ENCODE data around the gene IL17RB.

The IL17RB gene

GRCh38 chr3:53809764-53810400 is 36.5 kb upstream of the IL17RB start:
- intact Hi-C loops (cut with DNase I) = no loop called here
- DNase-seq = peak in 2 of 10 donors; percentile 81 to 85

DNA sequence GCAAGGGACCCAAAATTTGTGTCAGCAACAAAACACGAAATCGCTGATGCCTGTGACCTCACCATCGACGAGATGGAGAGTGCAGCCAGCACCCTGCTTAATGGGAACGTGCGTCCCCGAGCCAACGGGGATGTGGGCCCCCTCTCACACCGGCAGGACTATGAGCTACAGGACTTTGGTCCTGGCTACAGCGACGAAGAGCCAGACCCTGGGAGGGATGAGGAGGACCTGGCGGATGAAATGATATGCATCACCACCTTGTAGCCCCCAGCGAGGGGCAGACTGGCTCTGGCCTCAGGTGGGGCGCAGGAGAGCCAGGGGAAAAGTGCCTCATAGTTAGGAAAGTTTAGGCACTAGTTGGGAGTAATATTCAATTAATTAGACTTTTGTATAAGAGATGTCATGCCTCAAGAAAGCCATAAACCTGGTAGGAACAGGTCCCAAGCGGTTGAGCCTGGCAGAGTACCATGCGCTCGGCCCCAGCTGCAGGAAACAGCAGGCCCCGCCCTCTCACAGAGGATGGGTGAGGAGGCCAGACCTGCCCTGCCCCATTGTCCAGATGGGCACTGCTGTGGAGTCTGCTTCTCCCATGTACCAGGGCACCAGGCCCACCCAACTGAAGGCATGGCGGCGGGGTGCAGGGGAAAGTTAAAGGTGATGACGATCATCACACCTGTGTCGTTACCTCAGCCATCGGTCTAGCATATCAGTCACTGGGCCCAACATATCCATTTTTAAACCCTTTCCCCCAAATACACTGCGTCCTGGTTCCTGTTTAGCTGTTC is 35.0 kb upstream of the IL17RB start:
- intact Hi-C loops (cut with DNase I) = no loop called here
- DNase-seq = peak in 2 of 10 donors; percentile 55 to 79

DNA sequence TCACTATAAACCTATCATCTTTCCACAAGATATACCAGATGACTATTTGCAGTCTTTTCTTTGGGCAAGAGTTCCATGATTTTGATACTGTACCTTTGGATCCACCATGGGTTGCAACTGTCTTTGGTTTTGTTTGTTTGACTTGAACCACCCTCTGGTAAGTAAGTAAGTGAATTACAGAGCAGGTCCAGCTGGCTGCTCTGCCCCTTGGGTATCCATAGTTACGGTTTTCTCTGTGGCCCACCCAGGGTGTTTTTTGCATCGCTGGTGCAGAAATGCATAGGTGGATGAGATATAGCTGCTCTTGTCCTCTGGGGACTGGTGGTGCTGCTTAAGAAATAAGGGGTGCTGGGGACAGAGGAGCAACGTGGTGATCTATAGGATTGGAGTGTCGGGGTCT is 33.9 kb upstream of the IL17RB start:
- intact Hi-C loops (cut with DNase I) = no loop called here

DNA sequence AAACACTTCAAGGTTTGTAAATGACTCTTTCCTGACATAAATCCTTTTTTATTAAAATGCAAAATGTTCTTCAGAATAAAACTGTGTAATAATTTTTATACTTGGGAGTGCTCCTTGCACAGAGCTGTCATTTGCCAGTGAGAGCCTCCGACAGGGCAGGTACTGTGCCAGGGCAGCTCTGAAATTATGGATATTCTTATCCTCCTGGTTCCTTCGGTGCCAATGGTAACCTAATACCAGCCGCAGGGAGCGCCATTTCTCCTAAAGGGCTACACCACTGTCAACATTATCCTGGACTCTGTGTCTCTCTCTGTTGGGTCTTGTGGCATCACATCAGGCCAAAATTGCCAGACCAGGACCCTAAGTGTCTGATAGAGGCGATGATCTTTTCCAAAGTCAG is 33.1 kb upstream of the IL17RB start:
- intact Hi-C loops (cut with DNase I) = no loop called here
- DNase-seq = peak in 1 of 10 donors; percentile 29

More for the DNA sequence above, 33.9 kb upstream of the IL17RB start:
- DNase-seq = peak in 1 of 10 donors; percentile 65

DNA sequence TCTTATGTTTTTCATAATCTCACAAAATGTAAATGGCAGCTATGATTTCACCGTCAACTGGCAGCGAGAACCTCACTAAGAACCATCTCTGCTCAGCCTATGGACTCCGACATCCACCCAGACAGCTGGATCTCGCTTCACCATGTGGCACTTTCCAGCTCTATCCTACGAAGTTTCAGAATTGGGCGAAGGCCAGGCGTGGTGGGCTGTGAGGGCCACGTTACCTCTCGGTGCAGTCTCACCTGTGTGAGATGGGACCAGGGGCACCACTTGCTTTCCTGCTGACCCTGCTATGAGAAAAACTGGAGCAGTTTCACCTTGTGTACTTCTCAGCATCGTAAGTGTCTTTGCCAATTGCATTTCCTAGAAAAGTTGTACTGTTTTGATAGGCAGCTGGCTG is 32.5 kb upstream of the IL17RB start:
- peak in 2 of 10 donors; percentile 51 to 56 for DNase-seq
- intact Hi-C loops (cut with DNase I) = no loop called here

- intact Hi-C loops (cut with DNase I) = no loop called here
- DNase-seq = peak in 1 of 10 donors; percentile 55
These were observed 31.3 kb upstream of the IL17RB start for GRCh38 chr3:53815067-53815466.

GRCh38 chr3:53815651-53816050 is 30.7 kb upstream of the IL17RB start:
- peak in 2 of 10 donors; percentile 26 to 44 for DNase-seq
- intact Hi-C loops (cut with DNase I) = no loop called here

- peak in 2 of 10 donors; percentile 16 to 68 for DNase-seq
- intact Hi-C loops (cut with DNase I) = no loop called here
These were observed 29.9 kb upstream of the IL17RB start for GRCh38 chr3:53816425-53816824.

DNA sequence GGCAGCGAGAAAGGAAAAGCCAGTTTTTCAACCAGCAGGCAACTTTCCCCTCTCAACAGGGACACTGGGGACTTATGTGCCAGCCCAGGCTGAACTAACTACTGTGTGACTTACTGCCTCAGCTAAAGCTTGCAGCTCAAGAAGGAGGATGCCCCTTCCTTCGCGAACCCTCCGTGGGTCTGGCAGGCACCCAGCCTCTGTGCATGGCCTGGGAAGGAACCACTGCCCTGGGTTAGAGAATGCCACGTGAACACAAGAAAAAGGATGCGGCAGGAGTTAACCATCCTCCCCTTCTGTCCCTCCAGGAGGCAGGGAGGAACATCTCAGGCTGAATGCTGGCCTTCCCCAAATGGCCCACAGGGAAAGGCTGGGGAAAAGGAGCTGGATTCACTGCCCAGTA is 29.2 kb upstream of the IL17RB start:
- peak in 3 of 10 donors; percentile 6 to 56 (median 51) for DNase-seq

GRCh38 chr3:53817809-53818208 is 28.6 kb upstream of the IL17RB start:
- intact Hi-C loops (cut with DNase I) = no loop called here
- DNase-seq = peak in 2 of 10 donors; percentile 79 to 83

More for the DNA sequence above, 29.2 kb upstream of the IL17RB start:
- intact Hi-C loops (cut with DNase I) = no loop called here

GRCh38 chr3:53818221-53819162 is 27.9 kb upstream of the IL17RB start:
- peak in 2 of 10 donors; percentile 39 to 63 for DNase-seq
- intact Hi-C loops (cut with DNase I) = no loop called here

DNA sequence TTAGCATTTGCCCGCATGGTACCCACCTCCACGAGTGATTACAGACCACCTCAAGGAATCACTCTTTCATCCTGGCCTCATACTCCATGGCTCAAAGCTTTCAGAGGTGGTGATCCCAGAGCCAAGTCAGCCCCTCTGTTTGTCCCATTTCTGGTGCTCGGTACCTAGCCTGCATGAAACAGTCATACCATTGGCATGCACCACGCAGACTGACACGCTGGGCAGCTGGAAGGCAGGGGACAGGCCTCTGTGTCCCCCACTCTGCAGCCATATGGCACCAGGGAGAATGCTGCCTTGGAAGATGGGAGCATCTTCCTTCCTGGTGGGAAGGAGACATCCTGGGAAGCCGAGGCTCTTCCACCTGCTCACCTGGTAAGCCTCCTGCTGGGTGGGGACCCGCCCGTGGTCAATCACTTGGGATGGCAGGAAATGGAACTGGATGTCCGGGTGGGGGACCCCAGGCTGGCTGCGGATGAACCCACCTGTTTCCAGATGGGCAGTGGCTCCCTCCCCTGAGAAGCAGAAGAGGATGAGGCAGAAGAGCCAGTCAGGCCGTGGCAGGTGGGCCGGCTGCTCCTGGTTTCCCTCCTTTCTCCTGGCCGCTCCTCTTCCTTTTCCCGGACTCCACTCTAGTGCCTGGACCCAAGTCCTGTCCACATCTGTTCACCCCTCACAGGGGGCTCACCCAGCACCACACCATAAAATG is 27.1 kb upstream of the IL17RB start:
- peak in 4 of 10 donors; percentile 5 to 66 (median 42) for DNase-seq
- intact Hi-C loops (cut with DNase I) = no loop called here

DNA sequence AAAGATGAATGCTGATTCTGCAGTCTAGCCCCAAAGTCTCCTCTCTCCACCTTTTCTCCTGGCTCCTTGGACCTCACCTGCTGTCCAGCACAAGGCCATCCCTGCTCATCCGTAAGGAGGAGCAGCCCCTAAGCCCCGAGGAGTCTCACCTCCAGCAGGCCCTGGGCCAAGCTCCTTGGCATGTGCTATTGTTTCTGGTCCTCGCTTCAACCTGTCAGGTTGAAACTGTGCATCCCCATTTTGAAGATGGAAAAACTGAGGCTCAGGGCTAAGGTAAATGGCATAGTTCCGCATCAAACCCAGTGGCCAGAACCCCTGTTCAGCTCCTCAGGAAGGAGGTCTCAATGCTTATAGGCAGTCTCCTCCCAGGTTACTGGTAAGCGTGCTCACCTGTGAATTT is 26.3 kb upstream of the IL17RB start:
- intact Hi-C loops (cut with DNase I) = no loop called here
- peak in 3 of 10 donors; percentile 3 to 70 (median 59) for DNase-seq

DNA sequence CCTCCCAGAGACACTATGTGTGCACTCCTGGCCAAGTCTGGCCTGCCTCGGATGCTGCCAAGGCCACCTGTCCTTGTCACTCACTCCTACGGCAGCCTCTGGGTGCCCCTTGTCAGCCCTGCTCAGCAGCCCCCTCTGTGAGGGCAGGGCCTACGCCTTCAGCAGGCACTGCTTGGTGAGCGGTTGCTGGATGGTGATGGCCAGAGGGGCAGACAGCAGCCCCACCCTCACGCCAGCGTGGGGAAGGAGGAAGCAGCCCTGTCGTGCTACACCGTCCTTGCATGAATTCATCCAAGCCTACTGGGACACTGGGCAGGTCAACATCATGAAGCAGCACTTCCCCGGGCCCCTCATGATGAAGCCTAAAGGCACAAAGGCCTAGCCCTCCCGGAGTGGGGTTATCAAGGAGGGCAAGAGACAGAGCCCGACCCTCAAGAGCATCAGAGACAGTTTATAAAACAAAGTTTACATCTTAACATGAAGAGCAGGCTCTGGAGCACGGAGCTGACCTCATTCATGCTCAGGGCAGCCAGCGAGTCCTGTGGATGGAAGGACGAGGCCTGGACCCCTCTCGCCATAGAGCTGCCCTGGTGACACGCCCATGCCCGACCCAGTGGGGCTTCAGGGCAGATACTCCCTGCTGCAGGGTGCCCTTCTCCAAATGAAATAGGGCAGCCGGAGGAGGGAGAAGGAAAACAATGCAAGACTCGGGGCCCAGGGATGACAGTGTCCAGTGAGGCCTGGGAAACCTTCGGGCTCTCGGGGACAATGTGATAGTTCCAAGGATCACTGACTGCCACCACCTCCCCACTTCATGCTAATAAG is 25.4 kb upstream of the IL17RB start:
- intact Hi-C loops (cut with DNase I) = no loop called here
- peak in 4 of 10 donors; percentile 7 to 76 (median 60) for DNase-seq

DNA sequence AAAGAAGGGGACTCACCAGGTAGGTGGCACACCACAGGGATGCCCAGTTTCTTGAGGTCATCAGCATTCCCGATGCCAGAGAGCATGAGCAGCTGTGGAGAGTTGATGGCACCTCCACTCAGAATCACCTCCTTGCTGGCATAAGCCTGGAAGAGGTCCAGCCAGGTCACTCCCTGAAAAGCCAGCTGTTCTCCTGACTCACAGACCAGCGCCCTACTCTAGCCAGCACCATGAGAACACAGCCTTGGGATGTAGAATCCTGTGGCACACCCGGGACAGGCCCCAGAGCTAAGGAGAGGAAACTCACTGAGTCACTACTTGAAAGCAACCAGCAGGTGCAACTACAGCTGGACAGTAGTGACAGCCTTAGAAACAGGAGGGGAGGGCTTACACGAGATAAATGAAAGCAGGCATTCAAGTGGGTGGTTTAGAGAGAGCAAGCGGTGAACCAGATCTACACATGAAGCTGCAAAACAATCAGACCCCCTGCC is 24.7 kb upstream of the IL17RB start:
- intact Hi-C loops (cut with DNase I) = no loop called here
- peak in 4 of 10 donors; percentile 6 to 74 (median 54) for DNase-seq

GRCh38 chr3:53822331-53822741 is 24.0 kb upstream of the IL17RB start:
- peak in 5 of 10 donors; percentile 5 to 76 (median 55) for DNase-seq
- intact Hi-C loops (cut with DNase I) = no loop called here

DNA sequence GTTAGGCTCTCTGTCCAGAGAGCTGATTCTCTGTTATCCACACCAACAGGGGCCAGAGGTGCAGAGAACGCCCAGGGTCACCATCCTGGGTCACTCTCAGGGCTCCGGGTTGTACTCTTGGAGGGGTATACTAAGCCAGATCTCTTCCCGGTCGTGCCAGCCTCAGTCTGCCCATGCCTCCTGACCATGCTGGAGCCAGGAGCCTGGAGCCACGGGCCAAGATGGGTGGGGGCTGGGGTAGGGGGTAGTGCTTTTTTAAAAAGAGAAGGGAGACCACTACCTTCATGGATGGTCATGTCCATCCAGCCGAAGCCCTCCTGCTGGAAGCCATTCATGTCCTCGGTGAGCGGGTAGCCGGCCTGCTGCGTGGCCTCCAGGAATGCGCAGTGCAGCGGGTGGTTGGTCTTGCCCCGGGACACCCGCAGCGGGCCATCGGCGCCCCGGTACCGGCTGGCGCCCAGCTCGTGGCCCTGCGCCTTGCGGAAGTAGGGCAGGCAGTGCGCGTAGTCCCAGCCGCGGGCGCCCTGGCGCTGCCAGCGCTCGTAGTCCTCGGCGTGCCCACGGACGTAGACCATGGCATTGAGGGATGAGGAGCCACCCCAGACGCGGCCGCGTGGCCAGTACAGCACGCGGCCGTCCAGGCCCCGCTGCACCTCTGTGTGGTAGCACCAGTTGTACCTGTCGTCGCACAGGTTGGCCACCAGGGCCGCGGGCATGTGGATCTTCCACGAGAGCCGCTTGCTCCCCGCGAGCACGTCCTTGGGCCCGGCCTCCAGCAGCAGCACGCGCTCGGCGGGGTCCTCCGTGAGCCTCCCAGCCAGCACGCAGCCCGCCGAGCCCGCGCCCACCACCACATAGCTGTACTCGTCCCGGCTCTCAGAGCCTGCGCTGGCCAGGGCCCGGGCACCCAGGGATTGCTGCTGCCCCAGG is 23.1 kb upstream of the IL17RB start:
- peak in 5 of 10 donors; percentile 8 to 80 (median 58) for DNase-seq
- intact Hi-C loops (cut with DNase I) = no loop called here
